ENCODE data around the gene CXCR3. TPM values are rescaled to one million over a fixed set of nuclear protein-coding genes. Genes with fewer than 3 reads are reported as not detected.
"Not testable (repeated sequence)": the region's sequence is repeated elsewhere in the genome, so short reads cannot be mapped to it uniquely, and the experiment has no call there.

Gene CXCR3
- total RNA-seq, 1 experiment from 2014 or later = not detected

DNA sequence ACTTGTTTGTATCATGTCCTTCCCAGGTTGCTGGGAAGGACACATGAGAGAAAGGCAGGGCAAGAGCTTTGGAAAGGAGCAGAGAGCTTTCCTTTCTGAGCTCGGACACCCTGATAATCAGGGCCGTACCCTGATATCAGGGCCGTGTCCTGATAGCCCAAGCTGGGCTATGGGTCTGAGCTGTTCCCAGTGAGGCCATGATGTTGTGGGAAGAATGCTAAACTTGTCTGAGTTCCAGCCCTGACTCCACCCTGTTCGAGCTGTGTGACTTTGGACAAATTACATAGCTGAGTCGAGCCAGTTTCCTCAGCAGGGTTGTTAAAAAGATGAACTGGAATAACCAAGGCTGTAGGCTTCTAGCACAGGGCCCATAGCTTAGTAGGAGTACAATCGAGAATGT, 3.3 kb upstream of the CXCR3 start:
- H3K9me3 ChIP-seq = no peaks in the 10 kb centered on the region
- no peak for DNase-seq
- no peaks in the 10 kb centered on the region for H3K27me3 ChIP-seq
- H3K36me3 ChIP-seq = no peaks in the 10 kb centered on the region
- H3K4me3 ChIP-seq = no peak overlapping the region

DNA sequence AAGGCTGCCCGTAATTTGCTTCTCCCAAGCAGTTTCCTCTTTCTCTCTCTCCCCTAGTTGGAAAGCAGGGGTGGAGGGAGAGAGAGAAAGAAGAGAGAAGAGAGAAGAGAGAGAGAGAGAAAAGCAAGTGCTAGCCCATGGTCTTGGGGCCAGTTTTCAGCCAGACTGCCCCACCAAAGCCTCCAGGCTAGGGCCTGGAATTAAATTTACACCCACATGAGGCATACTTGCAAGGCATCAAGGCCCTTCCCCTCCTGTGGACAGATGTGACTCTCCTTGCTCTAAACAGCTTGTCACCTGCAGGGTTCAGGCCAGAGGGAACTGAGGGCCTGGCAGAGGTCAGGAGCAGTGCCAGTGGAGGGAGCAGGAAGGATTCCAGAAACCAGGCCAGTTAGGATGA, 1.7 kb upstream of the CXCR3 start:
- Histone ChIP-seq H3K9me3 (no peaks in the 10 kb centered on the region), H3K4me3 (no peak overlapping the region), H3K27me3 (no peaks in the 10 kb centered on the region), H3K36me3 (no peaks in the 10 kb centered on the region)
- DNase-seq = no peak

DNA sequence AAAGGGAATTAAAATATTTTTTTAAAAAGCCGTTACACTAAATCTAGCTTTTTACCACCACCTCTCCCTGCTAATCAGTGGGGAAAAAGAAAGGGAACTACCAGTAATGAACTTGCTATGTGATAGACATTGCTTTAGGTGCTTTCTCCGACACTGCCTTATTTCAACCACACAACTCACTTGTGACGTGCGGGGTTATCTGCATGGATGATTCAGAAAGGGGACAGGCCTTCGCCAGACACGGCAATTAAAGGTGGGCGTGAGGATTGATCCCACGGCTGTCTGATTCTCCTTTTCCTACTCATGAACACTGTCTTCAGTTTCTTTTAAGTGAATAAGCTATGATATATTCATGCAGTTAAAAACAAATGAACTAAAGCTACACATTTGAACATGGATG, 882 bp upstream of the CXCR3 start:
- H3K4me3 ChIP-seq = no peak overlapping the region
- no peaks in the 10 kb centered on the region for H3K9me3 ChIP-seq
- no peaks in the 10 kb centered on the region for H3K36me3 ChIP-seq
- no peaks in the 10 kb centered on the region for H3K27me3 ChIP-seq
- DNase-seq = no peak

DNA sequence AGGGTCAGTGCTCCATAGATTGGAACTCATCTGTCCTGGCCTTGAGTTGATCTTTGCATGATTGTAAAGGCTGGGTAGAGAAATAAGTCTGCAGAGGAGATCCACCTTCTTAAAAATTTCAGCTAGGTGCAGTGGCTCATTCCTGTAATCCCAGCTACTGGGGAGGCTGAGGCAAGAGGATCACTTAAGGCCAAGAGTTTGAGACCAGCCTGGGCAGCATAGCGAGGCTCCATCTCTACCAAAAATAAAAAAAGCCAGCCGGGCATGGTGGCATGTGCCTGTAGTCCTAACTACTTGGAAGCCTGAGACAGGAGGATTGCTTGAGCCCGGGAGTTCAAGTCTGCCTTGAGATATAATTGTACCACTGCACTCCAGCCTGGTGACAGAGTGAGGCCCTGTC, 476 bp upstream of the CXCR3 start:
- Histone ChIP-seq H3K27me3 (no peaks in the 10 kb centered on the region), H3K9me3 (no peaks in the 10 kb centered on the region), H3K4me3 (no peak overlapping the region), H3K36me3 (no peaks in the 10 kb centered on the region)
- no peak for DNase-seq

DNA sequence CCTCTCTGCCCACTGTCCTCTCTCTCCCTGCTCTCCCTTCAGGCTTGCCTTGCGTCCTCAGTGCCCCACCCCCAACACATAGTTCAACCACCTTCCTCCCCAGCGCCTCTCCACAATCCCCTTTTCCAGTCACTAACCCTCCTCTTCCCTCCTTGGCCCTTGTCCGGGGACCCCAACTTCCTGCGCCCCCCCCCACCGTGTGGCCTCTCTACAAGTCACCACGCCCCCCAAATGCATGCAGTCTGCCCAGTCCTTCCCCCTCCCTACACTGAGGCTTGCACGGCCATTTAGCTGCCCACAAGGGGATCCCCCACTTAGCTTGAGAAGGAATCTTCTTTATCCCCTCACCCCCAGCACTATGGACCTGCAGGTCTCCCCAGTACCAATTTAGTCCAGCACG, 569 bp downstream of the CXCR3 start:
- Histone ChIP-seq H3K9me3 (no peaks in the 10 kb centered on the region), H3K27me3 (no peaks in the 10 kb centered on the region), H3K36me3 (no peaks in the 10 kb centered on the region), H3K4me3 (no peak overlapping the region)
- DNase-seq = no peak

DNA sequence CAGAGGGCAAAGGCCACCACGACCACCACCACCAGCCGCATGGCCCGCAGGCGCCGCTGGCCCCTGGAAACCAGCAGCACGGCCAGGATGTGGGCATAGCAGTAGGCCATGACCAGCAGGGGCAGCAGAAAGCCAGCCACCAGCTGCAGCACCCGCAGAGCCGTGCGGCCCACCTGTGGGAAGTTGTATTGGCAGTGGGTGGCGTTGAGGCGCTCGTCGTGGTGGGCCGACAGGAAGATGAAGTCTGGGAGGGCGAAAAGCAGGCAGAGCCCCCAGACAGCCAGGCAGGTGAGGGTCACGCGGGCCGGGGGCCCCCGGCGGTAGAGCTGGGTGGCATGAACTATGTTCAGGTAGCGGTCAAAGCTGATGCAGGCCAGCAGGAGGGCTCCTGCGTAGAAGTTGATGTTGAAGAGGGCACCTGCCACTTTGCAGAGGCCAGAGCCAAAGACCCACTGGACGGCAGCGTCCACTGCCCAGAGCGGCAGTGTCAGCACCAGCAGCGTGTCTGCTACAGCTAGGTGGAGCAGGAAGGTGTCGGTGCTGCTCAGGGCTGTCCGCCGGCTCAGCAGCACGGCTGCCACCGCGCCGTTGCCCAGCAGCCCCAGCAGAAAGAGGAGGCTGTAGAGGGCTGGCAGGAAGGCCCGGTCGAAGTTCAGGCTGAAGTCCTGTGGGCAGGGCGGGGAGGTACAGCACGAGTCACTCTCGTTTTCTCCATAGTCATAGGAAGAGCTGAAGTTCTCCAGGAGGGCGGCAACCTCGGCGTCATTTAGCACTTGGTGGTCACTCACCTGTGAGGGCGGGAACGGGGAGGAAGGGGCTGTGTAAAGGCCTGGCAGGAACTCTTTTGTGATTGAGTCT, 1.4 kb downstream of the CXCR3 start:
- no peak for DNase-seq
- H3K4me3 ChIP-seq = no peak overlapping the region
- no peaks in the 10 kb centered on the region for H3K9me3 ChIP-seq
- H3K27me3 ChIP-seq = no peaks in the 10 kb centered on the region
- no peaks in the 10 kb centered on the region for H3K36me3 ChIP-seq

DNA sequence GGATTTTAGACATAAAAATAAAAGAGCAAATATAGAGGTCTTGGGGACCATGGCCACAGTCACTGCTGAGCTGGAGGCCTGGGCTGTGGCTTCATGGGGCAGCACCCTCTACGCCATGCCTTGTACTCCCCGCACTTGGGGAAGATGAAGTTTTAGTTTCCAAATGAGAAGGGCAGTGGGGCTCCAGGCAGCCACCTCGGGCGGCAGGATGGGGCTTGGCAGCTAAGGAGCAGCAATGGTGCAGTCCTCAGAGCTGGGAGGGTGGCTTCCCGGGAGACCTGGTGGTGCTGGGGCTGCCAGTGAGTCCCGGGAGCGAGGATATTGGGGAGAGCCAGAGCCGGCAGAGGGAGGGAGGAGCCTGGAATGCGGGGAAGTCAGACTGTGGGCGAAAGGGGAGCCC, 2.4 kb downstream of the CXCR3 start:
- H3K36me3 ChIP-seq = no peaks in the 10 kb centered on the region; the same call in 1 of the 2 replicates
- H3K4me3 ChIP-seq = no peak overlapping the region
- H3K27me3 ChIP-seq = no peaks in the 10 kb centered on the region
- DNase-seq = no peak
- no peaks in the 10 kb centered on the region for H3K9me3 ChIP-seq

DNA sequence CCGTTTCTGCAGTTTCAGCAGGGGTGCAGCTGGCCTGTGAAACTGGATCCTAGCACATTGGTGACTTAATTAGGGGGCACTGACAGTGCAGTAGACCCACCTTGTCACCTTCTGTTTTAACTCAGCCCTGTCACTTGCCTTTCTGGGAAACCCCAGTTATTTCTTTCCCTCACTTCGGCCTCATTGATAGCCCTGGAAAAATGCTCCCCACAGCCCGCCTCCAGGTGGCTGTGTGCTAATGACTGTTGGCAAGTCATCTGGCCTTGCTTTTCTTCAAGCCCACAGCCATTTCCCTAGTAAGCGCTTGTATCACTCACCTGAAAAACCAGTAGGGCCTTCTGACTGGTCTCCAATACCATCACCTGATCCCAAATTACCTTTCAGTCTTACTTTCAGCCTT, 3.3 kb downstream of the CXCR3 start:
- H3K9me3 ChIP-seq = no peaks in the 10 kb centered on the region
- no peaks in the 10 kb centered on the region for H3K27me3 ChIP-seq
- no peak overlapping the region for H3K4me3 ChIP-seq
- no peak for DNase-seq
- H3K36me3 ChIP-seq = no peaks in the 10 kb centered on the region; the same call in 1 of the 2 replicates

DNA sequence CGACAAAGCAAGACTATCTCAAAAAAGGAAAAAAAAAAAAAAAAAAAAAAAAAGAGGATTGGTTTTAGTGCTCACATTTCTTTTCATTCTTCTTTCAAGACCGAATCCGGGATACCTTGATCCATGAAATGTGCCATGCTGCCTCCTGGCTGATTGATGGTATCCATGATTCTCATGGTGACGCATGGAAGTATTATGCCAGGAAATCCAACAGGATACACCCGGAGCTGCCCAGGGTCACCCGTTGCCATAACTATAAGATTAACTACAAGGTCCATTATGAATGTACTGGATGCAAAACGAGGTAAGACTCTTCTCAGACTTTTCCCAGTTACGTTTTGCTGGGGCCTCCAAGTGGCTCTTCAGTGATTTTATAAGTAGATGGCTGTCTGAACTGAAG, 6.1 kb downstream of the CXCR3 start:
- Histone ChIP-seq H3K9me3 (no peaks in the 10 kb centered on the region), H3K36me3 (peaks cover 3% of the 10 kb centered on the region), H3K27me3 (no peaks in the 10 kb centered on the region), H3K4me3 (no peak overlapping the region)
- DNase-seq = no peak

DNA sequence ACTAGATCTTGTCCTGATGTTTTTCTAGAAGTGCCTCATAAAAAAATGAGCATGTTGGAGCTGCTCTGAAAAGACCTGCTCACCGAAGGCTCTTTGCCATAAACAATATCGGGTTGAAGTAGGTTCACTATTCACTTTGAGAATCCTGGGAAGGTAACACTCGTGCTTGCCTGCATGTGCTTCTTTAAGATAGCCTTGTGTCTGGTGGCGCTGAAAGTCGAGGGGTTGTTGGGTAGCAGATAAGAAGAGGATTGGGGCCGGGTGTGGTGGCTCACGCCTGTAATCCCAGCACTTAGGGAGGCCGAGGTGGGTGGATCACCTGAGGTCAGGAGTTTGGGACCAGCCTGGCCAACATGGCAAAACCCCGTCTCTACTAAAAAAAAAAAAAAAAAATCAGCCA, 6.6 kb downstream of the CXCR3 start:
- not testable (repeated sequence) for H3K27me3 ChIP-seq, DNase-seq, H3K9me3 ChIP-seq, H3K4me3 ChIP-seq, H3K36me3 ChIP-seq

DNA sequence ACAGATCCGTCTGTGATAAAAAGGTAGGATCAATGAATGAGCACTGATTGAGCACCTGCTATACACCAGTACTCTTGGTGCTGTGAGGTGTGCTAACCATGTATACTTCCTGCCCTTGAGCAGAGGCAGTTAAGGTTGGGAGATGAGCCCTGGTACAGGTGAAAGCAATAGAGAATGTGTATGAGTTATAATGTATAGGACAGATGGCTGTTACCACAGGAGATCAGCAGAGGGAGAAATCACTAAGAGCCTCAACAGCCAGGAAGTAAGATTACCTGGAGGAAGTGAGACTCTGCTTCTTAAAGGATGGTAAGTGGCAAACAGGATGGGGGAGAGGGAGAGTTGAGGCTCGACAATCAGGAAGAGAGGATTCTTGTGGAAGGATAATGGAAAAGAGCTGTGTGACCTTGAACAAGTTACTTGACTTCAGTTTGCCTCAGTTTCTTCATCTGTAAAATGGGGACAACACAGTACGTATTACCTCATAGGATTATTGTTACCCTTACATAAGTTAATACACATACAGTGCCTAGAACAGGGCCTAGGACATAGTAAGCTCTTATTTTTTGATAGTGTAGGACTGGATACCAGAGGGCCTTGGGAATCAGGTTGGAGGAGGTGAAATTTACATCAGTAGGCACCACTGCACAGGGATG, 9.1 kb downstream of the CXCR3 start:
- no peaks in the 10 kb centered on the region for H3K27me3 ChIP-seq
- H3K4me3 ChIP-seq = no peak overlapping the region
- H3K9me3 ChIP-seq = no peaks in the 10 kb centered on the region
- H3K36me3 ChIP-seq = peaks cover 3% of the 10 kb centered on the region
- no peak for DNase-seq

DNA sequence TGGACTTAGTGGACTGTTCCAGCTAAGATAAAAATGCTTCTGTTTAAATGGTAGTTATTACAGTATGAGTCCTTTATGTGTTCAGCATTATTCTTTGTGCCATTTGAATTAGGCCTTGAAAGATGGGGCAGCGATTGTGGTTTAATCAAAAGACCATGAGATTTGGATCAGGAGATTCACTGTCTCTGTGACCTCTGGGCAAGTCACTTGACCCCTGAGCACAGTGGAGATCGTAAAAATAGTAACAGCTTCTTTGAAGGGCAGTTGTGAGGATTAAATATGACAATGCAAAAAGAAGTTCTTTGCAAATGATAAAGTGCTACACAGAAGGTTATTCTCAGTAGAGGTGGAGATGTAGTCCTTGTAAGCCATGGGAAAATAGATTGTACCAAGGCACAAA, 10.8 kb downstream of the CXCR3 start:
- H3K36me3 ChIP-seq = peaks cover 13% of the 10 kb centered on the region
- no peak overlapping the region for H3K4me3 ChIP-seq
- DNase-seq = no peak
- no peaks in the 10 kb centered on the region for H3K27me3 ChIP-seq
- H3K9me3 ChIP-seq = no peaks in the 10 kb centered on the region

DNA sequence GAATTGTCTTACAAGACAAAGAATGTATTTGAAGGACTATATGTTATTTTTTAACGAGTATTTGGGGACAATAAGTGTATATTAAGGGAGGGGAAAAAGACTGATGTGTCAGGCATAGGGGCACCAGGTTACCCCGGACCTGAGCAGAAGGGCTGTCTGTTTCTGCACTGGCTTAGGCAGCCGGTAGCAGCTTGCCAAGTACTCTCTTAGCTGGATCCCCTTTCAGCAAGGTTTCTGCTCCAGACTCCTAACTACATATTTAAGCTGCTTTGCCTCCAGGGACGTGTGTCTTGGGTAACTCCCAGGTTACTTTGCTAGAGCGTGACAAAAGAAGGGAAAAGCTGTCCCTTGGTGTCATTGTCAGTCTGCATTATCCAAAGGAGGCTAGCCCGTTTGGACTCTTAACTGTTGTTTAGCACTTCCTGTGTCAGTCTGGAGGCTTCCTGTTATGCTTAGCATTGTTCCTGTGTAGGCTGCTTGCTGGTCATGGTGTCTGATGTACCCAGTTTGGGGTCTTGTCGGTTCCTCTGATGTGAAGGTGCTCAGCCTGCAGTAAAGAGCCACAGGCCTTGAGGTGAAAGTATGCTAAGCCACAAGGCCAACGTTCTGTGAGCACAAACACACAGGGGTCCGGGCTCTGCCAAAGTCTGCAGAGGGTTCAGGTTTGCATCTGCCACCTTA, 11.6 kb downstream of the CXCR3 start:
- Histone ChIP-seq H3K36me3 (peaks cover 19% of the 10 kb centered on the region), H3K9me3 (no peaks in the 10 kb centered on the region), H3K27me3 (no peaks in the 10 kb centered on the region), H3K4me3 (no peak overlapping the region)
- DNase-seq = no peak

DNA sequence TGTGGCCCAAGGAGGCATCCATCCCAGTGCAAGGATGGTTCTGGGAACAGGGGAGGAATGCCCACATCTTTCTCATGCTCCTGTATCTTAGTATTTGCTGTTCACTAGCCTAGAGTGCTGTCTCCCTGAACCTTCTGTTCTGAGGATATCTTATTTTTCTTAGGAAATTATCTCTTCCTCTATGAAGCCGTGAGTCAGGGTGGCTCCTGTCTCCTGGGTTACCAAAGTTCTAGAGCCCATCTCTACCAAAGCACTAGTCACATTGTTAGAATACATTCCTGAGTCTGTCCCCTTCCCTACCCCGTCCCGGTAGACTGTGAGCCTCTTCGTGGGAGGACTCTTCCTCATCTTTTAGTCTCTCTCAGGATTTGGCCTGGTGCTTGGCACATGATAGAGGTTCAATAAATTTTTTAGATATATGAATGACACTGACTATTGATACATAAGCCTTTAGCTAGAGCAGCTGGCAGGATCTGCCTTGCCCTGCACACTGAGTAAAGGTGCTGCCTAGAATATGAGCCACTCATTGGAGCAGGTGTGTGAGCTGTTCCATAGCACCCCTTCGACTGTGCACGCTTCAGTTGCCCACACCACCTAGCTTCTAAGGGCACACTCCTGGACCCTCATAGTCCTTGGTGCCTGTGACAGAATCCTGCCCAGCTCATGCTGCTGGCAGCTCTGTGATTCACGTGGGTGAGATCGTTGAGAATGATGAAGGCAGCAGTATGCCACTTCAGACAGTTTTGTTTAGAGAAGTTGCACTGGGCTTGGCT, 13.3 kb downstream of the CXCR3 start:
- no peak overlapping the region for H3K4me3 ChIP-seq
- H3K27me3 ChIP-seq = no peaks in the 10 kb centered on the region
- H3K9me3 ChIP-seq = no peaks in the 10 kb centered on the region
- H3K36me3 ChIP-seq = peaks cover 24% of the 10 kb centered on the region
- no peak for DNase-seq

DNA sequence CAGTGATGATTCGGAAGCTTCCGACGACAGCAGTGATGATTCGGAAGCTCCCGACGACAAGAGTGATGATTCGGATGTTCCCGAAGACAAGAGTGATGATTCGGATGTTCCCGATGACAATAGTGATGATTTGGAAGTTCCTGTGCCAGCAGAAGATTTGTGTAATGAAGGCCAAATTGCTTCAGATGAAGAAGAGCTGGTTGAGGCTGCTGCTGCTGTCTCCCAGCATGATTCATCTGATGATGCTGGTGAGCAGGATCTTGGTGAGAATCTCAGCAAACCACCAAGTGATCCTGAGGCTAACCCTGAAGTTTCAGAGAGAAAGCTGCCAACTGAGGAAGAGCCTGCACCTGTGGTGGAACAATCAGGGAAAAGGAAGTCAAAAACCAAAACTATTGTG, 14.2 kb downstream of the CXCR3 start:
- Histone ChIP-seq H3K4me3 (no peak overlapping the region), H3K36me3 (peaks cover 22% of the 10 kb centered on the region), H3K27me3 (no peaks in the 10 kb centered on the region), H3K9me3 (no peaks in the 10 kb centered on the region)
- DNase-seq = no peak

DNA sequence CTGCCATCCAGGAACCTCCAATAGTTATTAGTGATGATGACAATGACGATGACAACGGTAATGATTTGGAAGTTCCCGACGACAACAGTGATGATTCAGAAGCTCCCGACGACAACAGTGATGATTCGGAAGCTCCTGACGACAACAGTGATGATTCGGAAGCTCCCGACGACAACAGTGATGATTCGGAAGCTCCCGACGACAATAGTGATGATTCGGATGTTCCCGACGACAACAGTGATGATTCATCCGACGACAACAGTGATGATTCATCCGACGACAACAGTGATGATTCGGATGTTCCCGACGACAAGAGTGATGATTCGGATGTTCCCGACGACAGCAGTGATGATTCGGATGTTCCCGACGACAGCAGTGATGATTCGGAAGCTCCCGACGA, 14.7 kb downstream of the CXCR3 start:
- H3K36me3 ChIP-seq = peaks cover 22% of the 10 kb centered on the region
- no peak for DNase-seq
- H3K27me3 ChIP-seq = no peaks in the 10 kb centered on the region
- no peak overlapping the region for H3K4me3 ChIP-seq
- no peaks in the 10 kb centered on the region for H3K9me3 ChIP-seq

DNA sequence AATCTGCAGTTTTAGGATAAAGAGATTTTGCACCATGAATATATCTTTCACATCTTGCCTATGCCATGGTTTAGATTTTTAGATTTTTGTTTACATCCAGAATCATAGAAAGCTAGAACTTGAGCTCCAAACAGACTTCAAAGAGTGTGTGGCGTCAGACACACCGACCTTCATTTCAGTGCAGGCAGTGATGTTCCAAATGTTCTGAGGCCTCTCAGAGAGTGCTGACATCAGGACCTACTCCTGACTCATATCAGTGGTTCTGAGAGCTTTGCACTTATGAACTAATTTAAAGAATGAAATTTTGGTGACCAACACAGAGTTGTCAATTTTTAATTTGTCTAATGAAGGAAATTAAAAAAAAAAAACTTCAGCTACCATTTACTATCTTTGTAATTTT, 18.3 kb downstream of the CXCR3 start:
- no peak for DNase-seq
- Histone ChIP-seq H3K9me3 (no peaks in the 10 kb centered on the region), H3K27me3 (no peaks in the 10 kb centered on the region), H3K4me3 (no peak overlapping the region), H3K36me3 (peaks cover 22% of the 10 kb centered on the region)

Data from MG63 (cell line).